Cerebellar cortex (tissue), 1 donor: Measurements from ENCODE around the gene QSOX2.

Experiments
- DNase-seq: peaks from one replicate; pipeline ENCODE4 v3.0.0-alpha.2; 2015; ENCODE audit warnings: low spot score

The QSOX2 gene

GRCh38 chr9:136265561-136266355, 20.1 kb upstream of the QSOX2 start:
- peak; percentile 72 for DNase-seq

GRCh38 chr9:136264441-136265405, 19.1 kb upstream of the QSOX2 start:
- DNase-seq, result no peak

GRCh38 chr9:136264031-136264430, 18.4 kb upstream of the QSOX2 start:
- no peak for DNase-seq

GRCh38 chr9:136262671-136263178, 17.1 kb upstream of the QSOX2 start:
- no peak for DNase-seq

- DNase-seq, result no peak
Measured at GRCh38 chr9:136261686-136262430, 16.2 kb upstream of the QSOX2 start.

GRCh38 chr9:136260936-136261472, 15.4 kb upstream of the QSOX2 start:
- no peak for DNase-seq

GRCh38 chr9:136260521-136260920, 14.9 kb upstream of the QSOX2 start:
- no peak for DNase-seq

GRCh38 chr9:136259836-136260235, 14.2 kb upstream of the QSOX2 start:
- no peak for DNase-seq

GRCh38 chr9:136259517-136259813, 13.9 kb upstream of the QSOX2 start:
- no peak for DNase-seq

- DNase-seq, result no peak
Measured at GRCh38 chr9:136258786-136259516, 13.3 kb upstream of the QSOX2 start.

- no peak for DNase-seq
Measured at GRCh38 chr9:136258299-136258625, 12.7 kb upstream of the QSOX2 start.

GRCh38 chr9:136257381-136258298, 12.0 kb upstream of the QSOX2 start:
- DNase-seq, result no peak

- no peak for DNase-seq
Measured at GRCh38 chr9:136255896-136256890, 10.6 kb upstream of the QSOX2 start.

GRCh38 chr9:136255166-136255538, 9.5 kb upstream of the QSOX2 start:
- DNase-seq, result no peak

- no peak for DNase-seq
Measured at GRCh38 chr9:136254381-136255165, 9.0 kb upstream of the QSOX2 start.

- DNase-seq, result no peak
Measured at GRCh38 chr9:136253246-136254130, 7.9 kb upstream of the QSOX2 start.

GRCh38 chr9:136252846-136253245, 7.2 kb upstream of the QSOX2 start:
- no peak for DNase-seq
